Measurements from ENCODE around the gene CCDC180. TPM values are rescaled to one million over a fixed set of nuclear protein-coding genes. Genes with fewer than 3 reads are reported as not detected.

Gene CCDC180
- total and polyA plus RNA-seq, 9 of the 15 experiments (the other 6 are each of a cell fraction or from before 2014, with no cell fraction given) = 0.56 to 4.2 (median 2.5) TPM

DNA sequence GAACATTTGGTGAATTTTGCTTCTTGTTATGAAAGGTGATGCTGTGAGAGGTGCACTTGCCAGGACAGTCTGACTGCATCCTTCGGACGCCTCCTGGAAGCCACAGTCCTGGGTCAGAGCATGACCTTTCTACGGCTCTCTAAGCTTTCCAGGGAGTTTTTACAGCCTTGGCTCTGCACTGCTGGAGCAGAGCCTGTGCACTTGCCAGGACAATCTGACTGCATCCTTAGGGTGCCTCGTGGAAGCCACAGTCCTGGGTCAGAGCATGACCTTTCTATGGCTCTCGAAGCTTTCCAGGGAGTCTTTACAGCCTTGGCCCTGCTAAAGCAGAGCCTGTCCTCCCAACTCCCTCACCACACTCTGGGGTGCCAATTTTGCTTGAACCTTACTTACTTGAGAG lies 49.6 kb downstream of the CCDC180 start:
- FAIRE-seq = no peak
- Histone ChIP-seq H3K27ac (ENCODE audit: extremely low read depth, low read depth, low read length) (no peak overlapping the region), H3K36me3 (ENCODE audit: control insufficient read depth, insufficient read depth, low read length) (no peaks in the 10 kb centered on the region), H3K9me3 (replicated peaks; ENCODE audit: control insufficient read depth, insufficient read depth, low read depth, low read length) (no peaks in the 10 kb centered on the region), H3K9me1 (ENCODE audit: control insufficient read depth, insufficient read depth, low read length) (no peaks in the 10 kb centered on the region), H3K79me2 (ENCODE audit: control insufficient read depth, insufficient read depth, low read length) (no peaks in the 10 kb centered on the region), H3K4me2 (ENCODE audit: insufficient read depth, low read length) (no peak overlapping the region), H3K4me3 (no peak overlapping the region), H3K27me3 (ENCODE audit: control insufficient read depth in 2 of 2, insufficient read depth in 2 of 2, low read length in 2 of 2) (no peaks in the 10 kb centered on the region), H3K9ac (ENCODE audit: insufficient read depth in 1 of 2, low read depth in 2 of 2, low read length in 2 of 2) (no peak overlapping the region), H3K4me1 (replicated peaks in 1 of 2; ENCODE audit: control insufficient read depth in 2 of 2, insufficient read depth in 2 of 2, low read length in 2 of 2) (no peaks in the 10 kb centered on the region), H4K20me1 (replicated peaks; ENCODE audit: control insufficient read depth, insufficient read depth, low read length) (no peaks in the 10 kb centered on the region), H2AFZ (ENCODE audit: low read depth, low read length) (no peak overlapping the region)
- WGBS (ENCODE audit: insufficient coverage, low coverage, missing lambda C conversion rate) = 42% methylated on average over 5 of the region's 5 CpGs
- ChIA-PET CTCF (ENCODE audit: low intra/inter-chr PET ratio) (no interaction called here), POLR2A (interaction anchor here (0.6 to 1.9 kb wide), 2 partner anchors 10 kb away, joined by 3 to 6 read pairs; no protein-coding TSS in a partner anchor)
- no peak for DNase-seq (ENCODE audit: extremely low read depth in 1 of 4, low spot score in 3 of 4)
- TF ChIP-seq TEAD4 (IDR thresholded peaks at IDR 0.05; ENCODE audit: low read length) (no peak), TEAD4 (CRISPR knock-in tag; IDR thresholded peaks at IDR 0.05; ENCODE audit: borderline replicate concordance) (no peak), PHB2 (IDR thresholded peaks at IDR 0.05; ENCODE audit: low read depth) (no peak), ZBED1 (IDR thresholded peaks at IDR 0.05) (no peak), ZNF347 (CRISPR knock-in tag; IDR thresholded peaks at IDR 0.05; ENCODE audit: low read depth) (no peak), POLR2AphosphoS2 (IDR thresholded peaks at IDR 0.05; ENCODE audit: low read length) (no peak), GATA2 (CRISPR knock-in tag; IDR thresholded peaks at IDR 0.05) (no peak), TCF7 (IDR thresholded peaks at IDR 0.05; ENCODE audit: borderline replicate concordance) (no peak), PRMT5 (CRISPR knock-in tag; IDR thresholded peaks at IDR 0.05) (no peak)
- no peak for ATAC-seq
- in situ Hi-C loops (cut with MboI) (no loop called here), intact Hi-C loops (cut with micrococcal nuclease) (no loop called here)
- BruUV-seq (replicated peaks) = no TSS peak

Small RNA genes within 50 kb of the gene (small RNA-seq; reads per million reads assigned to genes)
- gene AL512590.2 = not detected
- not detected for gene CCDC180

Other genes with a start within 250 kb of the CCDC180 start
- gene TDRD7, start 104.4 kb downstream of the CCDC180 start, total RNA-seq (2014; rRNA removed) = 3.8 and 3.9 TPM in 2 replicates
- gene TDRD7, start 104.4 kb downstream of the CCDC180 start, total RNA-seq (2014; rRNA removed; fragmentation: Illumina TruSeq; extraction: Trizol) = 7.7 and 7.8 TPM in 2 replicates
- 7.1 and 7.6 TPM in 2 replicates for gene TDRD7, start 104.4 kb downstream of the CCDC180 start, total RNA-seq (2015; rRNA removed; fragmentation: Illumina TruSeq; extraction: Trizol)
- gene TDRD7, start 104.4 kb downstream of the CCDC180 start, total RNA-seq (2021) = 6.0 and 6.1 TPM in 2 replicates
- gene TDRD7, start 104.4 kb downstream of the CCDC180 start, polyA plus RNA-seq (2011; rRNA removed) = 5.0 and 5.2 TPM in 2 replicates
- gene TDRD7, start 104.4 kb downstream of the CCDC180 start, polyA plus RNA-seq (2014; fragmentation: Illumina TruSeq; extraction: Trizol) = 6.2 and 6.4 TPM in 2 replicates
- gene TDRD7, start 104.4 kb downstream of the CCDC180 start, polyA plus RNA-seq (2014; fragmentation: Nextera tagmentation; extraction: Ambion mirVana) = 1 to 10 TPM; 2.2 to 2.3 TPM
- 3.8 and 3.9 TPM in 2 replicates for gene TDRD7, start 104.4 kb downstream of the CCDC180 start, polyA plus RNA-seq (2014; rRNA removed)
- gene TMOD1, start 194.0 kb downstream of the CCDC180 start, total RNA-seq (2014; rRNA removed) = 10.4 and 11.3 TPM in 2 replicates
- 16.4 and 17.8 TPM in 2 replicates for gene TMOD1, start 194.0 kb downstream of the CCDC180 start, total RNA-seq (2014; rRNA removed; fragmentation: Illumina TruSeq; extraction: Trizol)
- gene TMOD1, start 194.0 kb downstream of the CCDC180 start, total RNA-seq (2015; rRNA removed; fragmentation: Illumina TruSeq; extraction: Trizol) = 7.1 TPM in 2 replicates
- gene TMOD1, start 194.0 kb downstream of the CCDC180 start, total RNA-seq (2021) = 29.3 and 34.7 TPM in 2 replicates
- 6.7 and 11.4 TPM in 2 replicates for gene TMOD1, start 194.0 kb downstream of the CCDC180 start, polyA plus RNA-seq (2011; rRNA removed)
- gene TMOD1, start 194.0 kb downstream of the CCDC180 start, polyA plus RNA-seq (2014; fragmentation: Illumina TruSeq; extraction: Trizol) = 38.5 and 41.2 TPM in 2 replicates
- 10 to 100 TPM; 11.6 to 14.2 TPM for gene TMOD1, start 194.0 kb downstream of the CCDC180 start, polyA plus RNA-seq (2014; fragmentation: Nextera tagmentation; extraction: Ambion mirVana)
- gene TMOD1, start 194.0 kb downstream of the CCDC180 start, polyA plus RNA-seq (2014; rRNA removed) = 15.5 and 16.7 TPM in 2 replicates

Measured in K562 (cell line).